GM23338 (cell line): ENCODE results near the gene VLDLR.

Source experiments
- CREB1 ChIP-seq: fragments of 250-450 bp; sonication (Bioruptor Pico); IDR thresholded peaks from 2 replicates; pipeline ENCODE4 v1.5.0; 2020; ENCODE audit warnings: low read depth, mild to moderate bottlenecking, moderate library complexity
- EZH2 ChIP-seq: fragments of 200-600 bp; sonication (generic); IDR thresholded peaks from one replicate; pipeline ENCODE4 v1.8.0; 2017; ENCODE audit warnings: antibody characterized with exemption, mild to moderate bottlenecking, low read depth; ENCODE audit not compliant: unreplicated experiment
- EZH2phosphoT487 ChIP-seq: fragments of 200-600 bp; sonication (generic); IDR thresholded peaks from one replicate; pipeline ENCODE4 v1.8.1; 2018; ENCODE audit warnings: antibody characterized with exemption; ENCODE audit not compliant: unreplicated experiment
- JUNB ChIP-seq: IDR thresholded peaks from one replicate; pipeline ENCODE4 v1.6.1; 2016; ENCODE audit warnings: antibody characterized with exemption; ENCODE audit not compliant: unreplicated experiment
- NANOG ChIP-seq: IDR thresholded peaks from 2 replicates; pipeline ENCODE4 v1.6.1; 2016; ENCODE audit warnings: antibody characterized with exemption, borderline replicate concordance
- POLR2AphosphoS5 ChIP-seq: IDR thresholded peaks from 2 replicates; pipeline ENCODE4 v1.6.1; 2016; ENCODE audit warnings: antibody characterized with exemption, low read depth
- REST ChIP-seq: IDR thresholded peaks from one replicate; pipeline ENCODE4 v1.6.1; 2018; ENCODE audit warnings: antibody characterized with exemption; ENCODE audit not compliant: unreplicated experiment
- ZNF331 ChIP-seq: fragments of 250-450 bp; sonication (Bioruptor Pico); IDR thresholded peaks from 2 replicates; pipeline ENCODE4 v1.5.0; 2020; ENCODE audit warnings: low read depth, mild to moderate bottlenecking, moderate library complexity
- TF ChIP-seq, protein P1 (sequence below), 2 experiments: fragments of 200-600 bp in 1 of 2; sonication (generic) in 1 of 2; conservative IDR thresholded peaks; 2 replicates each; pipeline versions ENCODE4 v1.5.1 to v1.6.1; 2016 to 2017; ENCODE audit warnings: antibody characterized with exemption in 2 of 2, low read depth in 2 of 2, mild to moderate bottlenecking in 2 of 2, moderate library complexity in 1 of 2
- TF ChIP-seq, protein P2 (sequence below): fragments of 250-450 bp; sonication (Bioruptor Pico); IDR thresholded peaks from 2 replicates; pipeline ENCODE4 v1.5.0; 2020; ENCODE audit warnings: mild to moderate bottlenecking, moderate library complexity

DNA sequence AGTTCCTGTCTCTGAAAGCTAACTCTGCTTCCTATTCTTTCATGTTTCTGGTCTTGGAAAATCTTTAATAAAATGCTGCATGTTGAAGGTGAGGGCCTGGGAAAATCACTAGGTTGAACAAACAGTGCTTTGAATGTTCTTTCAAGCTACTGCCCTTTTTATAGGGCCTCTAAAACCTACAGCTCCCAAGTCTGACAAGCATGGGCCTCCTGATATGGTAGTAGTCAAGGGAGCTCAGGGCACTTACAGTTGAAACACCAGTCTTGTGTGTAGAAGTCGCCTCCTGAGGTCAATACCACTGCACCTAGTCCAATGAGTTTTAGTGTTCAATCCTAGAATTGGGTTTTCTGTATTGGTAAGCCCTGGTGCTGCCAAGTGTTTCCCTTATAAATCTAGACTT, 20.5 kb downstream of the VLDLR start:
- no peak for TF ChIP-seq POLR2AphosphoS5
- TF ChIP-seq, protein P1, sequence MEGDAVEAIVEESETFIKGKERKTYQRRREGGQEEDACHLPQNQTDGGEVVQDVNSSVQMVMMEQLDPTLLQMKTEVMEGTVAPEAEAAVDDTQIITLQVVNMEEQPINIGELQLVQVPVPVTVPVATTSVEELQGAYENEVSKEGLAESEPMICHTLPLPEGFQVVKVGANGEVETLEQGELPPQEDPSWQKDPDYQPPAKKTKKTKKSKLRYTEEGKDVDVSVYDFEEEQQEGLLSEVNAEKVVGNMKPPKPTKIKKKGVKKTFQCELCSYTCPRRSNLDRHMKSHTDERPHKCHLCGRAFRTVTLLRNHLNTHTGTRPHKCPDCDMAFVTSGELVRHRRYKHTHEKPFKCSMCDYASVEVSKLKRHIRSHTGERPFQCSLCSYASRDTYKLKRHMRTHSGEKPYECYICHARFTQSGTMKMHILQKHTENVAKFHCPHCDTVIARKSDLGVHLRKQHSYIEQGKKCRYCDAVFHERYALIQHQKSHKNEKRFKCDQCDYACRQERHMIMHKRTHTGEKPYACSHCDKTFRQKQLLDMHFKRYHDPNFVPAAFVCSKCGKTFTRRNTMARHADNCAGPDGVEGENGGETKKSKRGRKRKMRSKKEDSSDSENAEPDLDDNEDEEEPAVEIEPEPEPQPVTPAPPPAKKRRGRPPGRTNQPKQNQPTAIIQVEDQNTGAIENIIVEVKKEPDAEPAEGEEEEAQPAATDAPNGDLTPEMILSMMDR (conservative IDR thresholded peaks at IDR 0.05; ENCODE audit: low read depth in 2 of 2), result no peak
- TF ChIP-seq ZNF331 (CRISPR knock-in tag), result no peak
- no peak for TF ChIP-seq JUNB
- no peak for TF ChIP-seq EZH2
- TF ChIP-seq CREB1 (CRISPR knock-in tag), result no peak
- TF ChIP-seq EZH2phosphoT487, result no peak
- no peak for TF ChIP-seq REST
- TF ChIP-seq NANOG, result no peak
- TF ChIP-seq, protein P2, sequence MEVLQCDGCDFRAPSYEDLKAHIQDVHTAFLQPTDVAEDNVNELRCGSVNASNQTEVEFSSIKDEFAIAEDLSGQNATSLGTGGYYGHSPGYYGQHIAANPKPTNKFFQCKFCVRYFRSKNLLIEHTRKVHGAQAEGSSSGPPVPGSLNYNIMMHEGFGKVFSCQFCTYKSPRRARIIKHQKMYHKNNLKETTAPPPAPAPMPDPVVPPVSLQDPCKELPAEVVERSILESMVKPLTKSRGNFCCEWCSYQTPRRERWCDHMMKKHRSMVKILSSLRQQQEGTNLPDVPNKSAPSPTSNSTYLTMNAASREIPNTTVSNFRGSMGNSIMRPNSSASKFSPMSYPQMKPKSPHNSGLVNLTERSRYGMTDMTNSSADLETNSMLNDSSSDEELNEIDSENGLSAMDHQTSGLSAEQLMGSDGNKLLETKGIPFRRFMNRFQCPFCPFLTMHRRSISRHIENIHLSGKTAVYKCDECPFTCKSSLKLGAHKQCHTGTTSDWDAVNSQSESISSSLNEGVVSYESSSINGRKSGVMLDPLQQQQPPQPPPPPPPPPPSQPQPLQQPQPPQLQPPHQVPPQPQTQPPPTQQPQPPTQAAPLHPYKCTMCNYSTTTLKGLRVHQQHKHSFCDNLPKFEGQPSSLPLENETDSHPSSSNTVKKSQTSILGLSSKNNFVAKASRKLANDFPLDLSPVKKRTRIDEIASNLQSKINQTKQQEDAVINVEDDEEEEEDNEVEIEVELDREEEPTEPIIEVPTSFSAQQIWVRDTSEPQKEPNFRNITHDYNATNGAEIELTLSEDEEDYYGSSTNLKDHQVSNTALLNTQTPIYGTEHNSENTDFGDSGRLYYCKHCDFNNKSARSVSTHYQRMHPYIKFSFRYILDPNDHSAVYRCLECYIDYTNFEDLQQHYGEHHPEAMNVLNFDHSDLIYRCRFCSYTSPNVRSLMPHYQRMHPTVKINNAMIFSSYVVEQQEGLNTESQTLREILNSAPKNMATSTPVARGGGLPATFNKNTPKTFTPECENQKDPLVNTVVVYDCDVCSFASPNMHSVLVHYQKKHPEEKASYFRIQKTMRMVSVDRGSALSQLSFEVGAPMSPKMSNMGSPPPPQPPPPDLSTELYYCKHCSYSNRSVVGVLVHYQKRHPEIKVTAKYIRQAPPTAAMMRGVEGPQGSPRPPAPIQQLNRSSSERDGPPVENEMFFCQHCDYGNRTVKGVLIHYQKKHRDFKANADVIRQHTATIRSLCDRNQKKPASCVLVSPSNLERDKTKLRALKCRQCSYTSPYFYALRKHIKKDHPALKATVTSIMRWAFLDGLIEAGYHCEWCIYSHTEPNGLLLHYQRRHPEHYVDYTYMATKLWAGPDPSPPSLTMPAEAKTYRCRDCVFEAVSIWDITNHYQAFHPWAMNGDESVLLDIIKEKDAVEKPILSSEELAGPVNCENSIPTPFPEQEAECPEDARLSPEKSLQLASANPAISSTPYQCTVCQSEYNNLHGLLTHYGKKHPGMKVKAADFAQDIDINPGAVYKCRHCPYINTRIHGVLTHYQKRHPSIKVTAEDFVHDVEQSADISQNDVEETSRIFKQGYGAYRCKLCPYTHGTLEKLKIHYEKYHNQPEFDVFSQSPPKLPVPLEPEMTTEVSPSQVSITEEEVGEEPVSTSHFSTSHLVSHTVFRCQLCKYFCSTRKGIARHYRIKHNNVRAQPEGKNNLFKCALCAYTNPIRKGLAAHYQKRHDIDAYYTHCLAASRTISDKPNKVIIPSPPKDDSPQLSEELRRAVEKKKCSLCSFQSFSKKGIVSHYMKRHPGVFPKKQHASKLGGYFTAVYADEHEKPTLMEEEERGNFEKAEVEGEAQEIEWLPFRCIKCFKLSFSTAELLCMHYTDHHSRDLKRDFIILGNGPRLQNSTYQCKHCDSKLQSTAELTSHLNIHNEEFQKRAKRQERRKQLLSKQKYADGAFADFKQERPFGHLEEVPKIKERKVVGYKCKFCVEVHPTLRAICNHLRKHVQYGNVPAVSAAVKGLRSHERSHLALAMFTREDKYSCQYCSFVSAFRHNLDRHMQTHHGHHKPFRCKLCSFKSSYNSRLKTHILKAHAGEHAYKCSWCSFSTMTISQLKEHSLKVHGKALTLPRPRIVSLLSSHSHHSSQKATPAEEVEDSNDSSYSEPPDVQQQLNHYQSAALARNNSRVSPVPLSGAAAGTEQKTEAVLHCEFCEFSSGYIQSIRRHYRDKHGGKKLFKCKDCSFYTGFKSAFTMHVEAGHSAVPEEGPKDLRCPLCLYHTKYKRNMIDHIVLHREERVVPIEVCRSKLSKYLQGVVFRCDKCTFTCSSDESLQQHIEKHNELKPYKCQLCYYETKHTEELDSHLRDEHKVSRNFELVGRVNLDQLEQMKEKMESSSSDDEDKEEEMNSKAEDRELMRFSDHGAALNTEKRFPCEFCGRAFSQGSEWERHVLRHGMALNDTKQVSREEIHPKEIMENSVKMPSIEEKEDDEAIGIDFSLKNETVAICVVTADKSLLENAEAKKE, result no peak
